Measurements from ENCODE around the gene RAB11FIP4.

- TF ChIP-seq CTCF (IDR thresholded peaks at IDR 0.05): no peak
- no peak for TF ChIP-seq POLR2A (IDR thresholded peaks at IDR 0.05)
These were observed 118.3 kb downstream of the RAB11FIP4 start for GRCh38 chr17:31509805-31510177.

Measured in suprapubic skin (tissue), 3 donors.